Immature natural killer cell (primary cell): ENCODE data around the gene TSNAXIP1. TPM values are rescaled to one million over a fixed set of nuclear protein-coding genes. Genes with fewer than 3 reads are reported as not detected.

ENCODE experiments used
- DNase-seq, 3 donors: peaks; one replicate each; pipeline ENCODE4 v3.0.0; 2022; ENCODE audit warnings: mixed read lengths in 1 of 3
- H3K27ac Mint-ChIP-seq, 6 donors: one replicate each; pipeline ENCODE4 v1.8.0; 2020; ENCODE audit warnings: mixed read lengths in 6 of 6, mild to moderate bottlenecking in 5 of 6, inconsistent platforms in 4 of 6, moderate library complexity in 3 of 6
- H3K27me3 Mint-ChIP-seq, 3 donors: one replicate each; pipeline ENCODE4 v1.8.0; 2020 to 2021; ENCODE audit warnings: low read depth in 3 of 3, mild to moderate bottlenecking in 3 of 3, mixed read lengths in 3 of 3, moderate library complexity in 3 of 3, inconsistent platforms in 1 of 3
- H3K36me3 Mint-ChIP-seq, 3 donors: one replicate each; pipeline ENCODE4 v1.8.0; 2020; ENCODE audit warnings: mixed read lengths in 3 of 3, inconsistent platforms in 2 of 3, mild to moderate bottlenecking in 2 of 3
- H3K4me1 Mint-ChIP-seq, 2 donors: one replicate each; pipeline ENCODE4 v1.8.0; 2020; ENCODE audit warnings: inconsistent platforms in 2 of 2, mild to moderate bottlenecking in 2 of 2, mixed read lengths in 2 of 2, moderate library complexity in 1 of 2
- H3K4me3 Mint-ChIP-seq, 5 donors: one replicate each; pipeline ENCODE4 v1.8.0; 2020; ENCODE audit warnings: mild to moderate bottlenecking in 5 of 5, mixed read lengths in 5 of 5, inconsistent platforms in 3 of 5, moderate library complexity in 3 of 5
- H3K9me3 Mint-ChIP-seq, 6 donors: one replicate each; pipeline ENCODE4 v1.8.0; 2020; ENCODE audit warnings: mild to moderate bottlenecking in 6 of 6, mixed read lengths in 6 of 6, inconsistent platforms in 4 of 6, moderate library complexity in 3 of 6
- polyA plus RNA-seq, 3 donors: library from polyadenylated mRNA; unstranded; fragments of 300-500 nt; fragmentation: Illumina TruSeq; gene quantifications; one replicate each; pipeline ENCODE4 v1.2.3, GENCODE V29; 2021

TSNAXIP1 gene
- polyA plus RNA-seq, 3 donors from 2014 or later = not detected

GRCh38 chr16:67801241-67801640 is 5.4 kb upstream of the TSNAXIP1 start:
- Mint-ChIP-seq H3K27me3 (no peaks in the 10 kb centered on the region), H3K36me3 (peaks cover 0 to 4% (median 3%) of the 10 kb centered on the region in 3 donors), H3K4me3 (peak overlapping the region in 1 of 5 donors; percentile 10), H3K4me1 (peaks cover 49 to 63% of the 10 kb centered on the region in 2 donors), H3K9me3 (no peaks in the 10 kb centered on the region), H3K27ac (peak overlapping the region in 1 of 6 donors; percentile 55)
- no peak for DNase-seq

- Mint-ChIP-seq H3K27ac (peak overlapping the region in 1 of 6 donors; percentile 34), H3K36me3 (peaks cover 0 to 4% (median 0%) of the 10 kb centered on the region in 3 donors), H3K4me3 (peak overlapping the region in 3 of 5 donors; percentile 5 to 33 (median 22)), H3K9me3 (no peaks in the 10 kb centered on the region), H3K27me3 (peaks cover 0 to 3% (median 3%) of the 10 kb centered on the region in 3 donors), H3K4me1 (peaks cover 45 to 57% of the 10 kb centered on the region in 2 donors)
- peak in 1 of 3 donors; percentile 2 for DNase-seq
Measured at GRCh38 chr16:67801883-67802282, 4.8 kb upstream of the TSNAXIP1 start.

DNA sequence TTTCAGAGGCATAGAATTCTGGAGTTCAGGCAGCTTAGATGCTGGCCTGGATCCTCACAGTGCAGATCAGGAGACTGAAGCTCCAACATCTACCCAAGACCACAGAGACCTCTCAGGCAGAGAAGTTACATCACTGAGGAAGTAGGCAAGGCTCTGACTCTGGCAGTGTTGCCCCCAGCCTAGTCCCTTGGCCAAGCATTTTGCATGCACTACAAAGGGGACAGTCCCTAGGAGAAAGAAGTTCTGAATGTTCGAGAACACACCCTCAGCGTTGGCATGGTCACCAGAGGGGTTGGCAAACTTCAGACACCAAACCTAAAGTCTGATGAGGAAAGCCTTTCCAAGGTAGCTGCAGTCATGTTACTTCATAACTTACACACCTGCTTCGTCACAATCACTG is 2.8 kb upstream of the TSNAXIP1 start:
- Mint-ChIP-seq H3K36me3 (peaks cover 0 to 4% (median 0%) of the 10 kb centered on the region in 3 donors), H3K4me1 (peaks cover 45% of the 10 kb centered on the region in 2 donors), H3K27ac (no peak overlapping the region), H3K9me3 (no peaks in the 10 kb centered on the region), H3K4me3 (peak overlapping the region in 3 of 5 donors; percentile 21 to 40 (median 29)), H3K27me3 (peaks cover 0 to 5% (median 3%) of the 10 kb centered on the region in 3 donors)
- DNase-seq = no peak

DNA sequence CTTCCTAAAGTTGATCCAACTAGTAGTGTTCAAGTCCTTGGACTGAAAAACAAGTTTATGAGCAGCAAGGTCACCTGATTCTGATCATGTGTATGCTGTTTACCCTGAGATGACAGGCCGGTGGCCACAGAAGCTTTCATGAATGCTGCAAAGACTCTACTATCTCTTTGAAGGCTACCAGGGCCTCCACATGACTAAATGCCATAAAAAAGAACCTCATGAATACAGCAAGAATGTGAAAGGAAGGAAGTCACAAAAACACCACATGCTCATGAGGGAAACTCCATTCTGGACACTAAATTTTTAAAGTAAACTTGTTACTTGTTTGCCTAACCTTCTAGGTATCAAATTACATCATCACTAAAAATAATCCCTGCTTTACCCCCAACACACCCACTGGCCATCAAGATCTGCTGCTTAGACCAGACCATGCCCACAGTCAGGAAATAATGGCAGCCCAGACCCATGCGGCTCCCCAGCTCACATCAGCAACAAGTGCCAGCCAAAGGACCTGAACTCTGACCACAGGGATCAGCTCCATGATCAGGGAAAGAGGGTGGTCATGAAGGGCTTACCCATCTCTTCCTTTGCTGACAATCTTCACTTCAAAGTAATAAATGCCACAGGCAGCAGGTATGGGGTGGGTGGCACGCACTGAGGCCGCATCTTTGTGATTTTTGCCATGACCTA is 1.7 kb upstream of the TSNAXIP1 start:
- H3K36me3 Mint-ChIP-seq = no peaks in the 10 kb centered on the region
- H3K27ac Mint-ChIP-seq = peak overlapping the region; percentile 62 to 96 (median 77)
- no peak for DNase-seq
- H3K27me3 Mint-ChIP-seq = peaks cover 0 to 5% (median 3%) of the 10 kb centered on the region in 3 donors
- H3K4me3 Mint-ChIP-seq = peak overlapping the region; percentile 92 to 97 (median 94)
- H3K4me1 Mint-ChIP-seq = peaks cover 39 to 40% of the 10 kb centered on the region in 2 donors
- H3K9me3 Mint-ChIP-seq = no peaks in the 10 kb centered on the region

- peak in 1 of 3 donors; percentile 1 for DNase-seq
- peak overlapping the region; percentile 53 to 96 (median 79) for H3K27ac Mint-ChIP-seq
- peak overlapping the region; percentile 92 to 97 (median 94) for H3K4me3 Mint-ChIP-seq
- H3K27me3 Mint-ChIP-seq = peaks cover 0 to 5% (median 3%) of the 10 kb centered on the region in 3 donors
- peaks cover 33% of the 10 kb centered on the region in 2 donors for H3K4me1 Mint-ChIP-seq
- H3K36me3 Mint-ChIP-seq = no peaks in the 10 kb centered on the region
- no peaks in the 10 kb centered on the region for H3K9me3 Mint-ChIP-seq
Measured at GRCh38 chr16:67805718-67806427, 816 bp upstream of the TSNAXIP1 start.

GRCh38 chr16:67807148-67807682 is 526 bp downstream of the TSNAXIP1 start:
- H3K4me3 Mint-ChIP-seq = peak overlapping the region; percentile 92 to 97 (median 94)
- H3K27ac Mint-ChIP-seq = peak overlapping the region; percentile 85 to 97 (median 93)
- no peaks in the 10 kb centered on the region for H3K36me3 Mint-ChIP-seq
- H3K9me3 Mint-ChIP-seq = no peaks in the 10 kb centered on the region
- peaks cover 20% of the 10 kb centered on the region in 2 donors for H3K4me1 Mint-ChIP-seq
- no peak for DNase-seq
- peaks cover 0 to 7% (median 3%) of the 10 kb centered on the region in 3 donors for H3K27me3 Mint-ChIP-seq

GRCh38 chr16:67811899-67812298 is 5.2 kb downstream of the TSNAXIP1 start:
- no peaks in the 10 kb centered on the region for H3K36me3 Mint-ChIP-seq
- no peaks in the 10 kb centered on the region for H3K9me3 Mint-ChIP-seq
- H3K4me3 Mint-ChIP-seq = no peak overlapping the region
- DNase-seq = no peak
- H3K4me1 Mint-ChIP-seq = peaks cover 0 to 7% of the 10 kb centered on the region in 2 donors
- H3K27ac Mint-ChIP-seq = no peak overlapping the region
- peaks cover 0 to 7% (median 0%) of the 10 kb centered on the region in 3 donors for H3K27me3 Mint-ChIP-seq

DNA sequence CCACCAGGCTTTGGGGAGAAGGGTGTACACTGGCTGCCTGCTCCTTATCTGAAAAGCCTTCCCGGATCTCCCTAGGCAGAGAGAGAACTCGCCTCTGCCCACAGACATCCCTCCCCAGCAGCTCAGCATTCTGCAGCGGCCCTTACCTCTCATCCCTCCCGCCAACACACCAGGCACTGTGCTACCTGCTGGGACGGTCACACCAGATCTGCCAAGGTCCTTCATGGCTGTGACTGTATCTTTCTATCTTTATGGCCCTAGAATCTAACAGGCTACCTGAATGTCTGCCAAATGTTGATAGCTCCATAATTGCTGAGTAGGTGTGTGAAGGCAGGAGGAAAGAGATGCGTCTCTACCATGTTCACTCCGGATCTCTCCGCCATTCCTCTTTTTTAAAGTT is 7.9 kb downstream of the TSNAXIP1 start:
- no peak for DNase-seq
- no peaks in the 10 kb centered on the region for H3K36me3 Mint-ChIP-seq
- H3K4me1 Mint-ChIP-seq = peaks cover 0 to 6% of the 10 kb centered on the region in 2 donors
- no peak overlapping the region for H3K4me3 Mint-ChIP-seq
- H3K27ac Mint-ChIP-seq = peak overlapping the region in 1 of 6 donors; percentile 0
- H3K9me3 Mint-ChIP-seq = no peaks in the 10 kb centered on the region
- peaks cover 0 to 5% (median 0%) of the 10 kb centered on the region in 3 donors for H3K27me3 Mint-ChIP-seq

DNA sequence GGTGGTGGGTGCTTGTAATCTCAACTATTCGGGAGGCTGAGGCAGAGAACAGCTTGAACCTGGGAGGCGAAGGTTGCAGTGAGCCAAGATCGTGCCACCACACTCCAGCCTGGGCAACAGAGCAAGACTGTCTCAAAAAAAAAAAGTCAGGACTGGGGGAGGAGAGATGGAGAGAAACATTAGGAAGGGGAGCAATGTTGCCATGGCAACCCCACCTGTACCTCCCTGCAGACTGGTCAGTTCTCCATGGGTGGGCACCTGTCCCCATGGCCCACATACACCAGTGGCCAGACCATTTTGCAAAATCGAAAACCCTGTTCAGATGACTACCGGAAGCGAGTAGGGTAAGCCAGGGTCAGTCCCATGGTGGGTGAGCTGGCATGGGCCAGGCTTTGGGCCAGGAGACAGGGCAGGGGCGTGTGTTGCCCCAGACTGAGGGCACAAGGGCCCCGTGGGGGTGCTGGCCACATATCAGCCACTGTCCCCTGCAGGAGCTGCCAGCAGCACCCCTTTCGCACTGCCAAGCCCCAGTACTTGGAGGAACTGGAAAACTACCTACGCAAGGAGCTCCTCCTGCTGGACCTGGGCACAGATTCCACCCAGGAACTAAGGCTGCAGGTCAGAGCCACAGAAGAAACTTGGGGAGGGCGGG is 14.0 kb downstream of the TSNAXIP1 start:
- peaks cover 0 to 6% of the 10 kb centered on the region in 2 donors for H3K4me1 Mint-ChIP-seq
- no peaks in the 10 kb centered on the region for H3K9me3 Mint-ChIP-seq
- no peak overlapping the region for H3K4me3 Mint-ChIP-seq
- DNase-seq = no peak
- peaks cover 0 to 2% (median 2%) of the 10 kb centered on the region in 3 donors for H3K27me3 Mint-ChIP-seq
- H3K36me3 Mint-ChIP-seq = no peaks in the 10 kb centered on the region
- H3K27ac Mint-ChIP-seq = peak overlapping the region in 1 of 6 donors; percentile 17

GRCh38 chr16:67822511-67822910 is 15.8 kb downstream of the TSNAXIP1 start:
- H3K4me3 Mint-ChIP-seq = no peak overlapping the region
- no peak for DNase-seq
- H3K4me1 Mint-ChIP-seq = no peaks in the 10 kb centered on the region
- H3K27ac Mint-ChIP-seq = no peak overlapping the region
- peaks cover 0 to 2% (median 0%) of the 10 kb centered on the region in 3 donors for H3K27me3 Mint-ChIP-seq
- H3K36me3 Mint-ChIP-seq = peaks cover 0 to 2% (median 0%) of the 10 kb centered on the region in 3 donors
- no peaks in the 10 kb centered on the region for H3K9me3 Mint-ChIP-seq

DNA sequence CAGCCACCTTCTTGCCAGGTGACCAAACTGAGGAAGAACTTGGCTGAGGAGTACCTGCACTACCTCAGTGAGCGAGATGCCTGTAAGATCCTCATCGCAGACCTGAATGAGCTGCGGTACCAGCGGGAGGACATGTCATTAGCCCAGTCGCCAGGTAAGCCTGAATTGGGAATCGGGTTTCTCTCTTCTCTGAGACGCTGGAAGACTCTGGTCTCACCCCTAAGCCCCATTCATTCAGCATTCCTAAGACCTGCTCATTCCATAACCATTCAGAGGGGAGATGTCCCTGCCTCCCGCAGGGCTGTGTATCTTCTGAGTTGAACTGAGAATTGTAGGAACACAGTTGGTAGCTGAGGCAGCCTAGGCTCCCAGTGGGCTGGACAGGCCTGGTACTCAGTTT is 18.4 kb downstream of the TSNAXIP1 start:
- H3K27ac Mint-ChIP-seq = no peak overlapping the region

GRCh38 chr16:67825906-67826305 is 19.2 kb downstream of the TSNAXIP1 start:
- Mint-ChIP-seq H3K27ac (no peak overlapping the region), H3K9me3 (no peaks in the 10 kb centered on the region), H3K4me1 (no peaks in the 10 kb centered on the region), H3K36me3 (peaks cover 0 to 5% (median 4%) of the 10 kb centered on the region in 3 donors), H3K27me3 (peaks cover 0 to 2% (median 0%) of the 10 kb centered on the region in 3 donors), H3K4me3 (no peak overlapping the region)
- DNase-seq = no peak

More for the DNA sequence above, 18.4 kb downstream of the TSNAXIP1 start:
- Mint-ChIP-seq H3K27me3 (peaks cover 0 to 2% (median 0%) of the 10 kb centered on the region in 3 donors), H3K4me3 (no peak overlapping the region), H3K36me3 (peaks cover 0 to 5% (median 4%) of the 10 kb centered on the region in 3 donors), H3K9me3 (no peaks in the 10 kb centered on the region), H3K4me1 (no peaks in the 10 kb centered on the region)
- DNase-seq = no peak

DNA sequence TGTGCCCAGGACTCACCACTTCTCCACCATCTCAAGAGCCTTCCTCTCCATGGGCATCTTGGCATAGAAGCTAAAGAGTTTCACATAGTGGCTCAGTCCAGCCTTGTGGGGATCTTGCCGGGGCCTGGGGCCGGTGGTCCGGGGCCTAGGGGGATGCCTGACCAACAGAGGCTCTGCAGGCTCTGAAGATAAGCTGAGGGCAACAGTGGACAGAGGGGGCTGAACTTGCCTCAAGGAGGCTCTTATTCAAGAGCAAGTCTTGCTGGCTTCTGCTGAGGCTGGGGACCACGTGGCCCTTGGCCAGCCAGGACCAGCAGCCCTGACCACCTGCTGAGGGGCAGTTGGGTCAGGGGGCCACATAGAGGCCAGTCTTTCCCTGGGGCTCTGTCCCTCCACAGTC is 22.0 kb downstream of the TSNAXIP1 start:
- H3K4me3 Mint-ChIP-seq = no peak overlapping the region
- H3K27me3 Mint-ChIP-seq = peaks cover 0 to 2% (median 2%) of the 10 kb centered on the region in 3 donors
- H3K4me1 Mint-ChIP-seq = peaks cover 11% of the 10 kb centered on the region in 2 donors
- no peak for DNase-seq
- H3K9me3 Mint-ChIP-seq = no peaks in the 10 kb centered on the region
- H3K27ac Mint-ChIP-seq = no peak overlapping the region
- H3K36me3 Mint-ChIP-seq = peaks cover 0 to 5% (median 4%) of the 10 kb centered on the region in 3 donors
